Heart right ventricle (tissue), 16 donors: ENCODE data around the gene RAB11FIP5. TPM values are rescaled to one million over a fixed set of nuclear protein-coding genes. Genes with fewer than 3 reads are reported as not detected.

ENCODE experiments used
- ATAC-seq, 8 donors: fragments of 200-7000 bp; cut with Tn5 transposase; one replicate each; pipeline ENCODE4 v1.9.1; 2020; ENCODE audit warnings: mild to moderate bottlenecking in 8 of 8, moderate library complexity in 8 of 8, moderate number of reproducible peaks in 1 of 8
- DNase-seq, 2 donors: peaks; one replicate each; pipeline ENCODE4 v3.0.0-alpha.2; 2020
- H3K27ac ChIP-seq, 10 donors: fragments of 200-600 bp; sonication (generic) in 2 of 10; one replicate each; pipeline versions ENCODE4 v1.5.0 to v1.8.0; 2020 to 2022; ENCODE audit warnings: mild to moderate bottlenecking in 3 of 10
- H3K27me3 ChIP-seq, 7 donors: fragments of 200-600 bp; one replicate each; pipeline ENCODE4 v1.8.0; 2021 to 2022; ENCODE audit warnings: mild to moderate bottlenecking in 2 of 7
- H3K36me3 ChIP-seq, 9 donors: fragments of 200-600 bp; sonication (generic) in 1 of 9; one replicate each; pipeline versions ENCODE4 v1.5.0 to v1.8.0; 2020 to 2022; ENCODE audit warnings: mild to moderate bottlenecking in 2 of 9
- H3K4me1 ChIP-seq, 9 donors: fragments of 200-600 bp; sonication (generic) in 1 of 9; one replicate each; pipeline versions ENCODE4 v1.5.0 to v1.8.0; 2020 to 2022; ENCODE audit warnings: mild to moderate bottlenecking in 4 of 9
- H3K4me3 ChIP-seq, 10 donors: fragments of 200-600 bp; sonication (generic) in 2 of 10; one replicate each; pipeline versions ENCODE4 v1.5.0 to v1.8.0; 2020 to 2022; ENCODE audit warnings: mild to moderate bottlenecking in 7 of 10, moderate library complexity in 2 of 10
- H3K9me3 ChIP-seq, 11 donors: fragments of 200-600 bp in 10 of 11; sonication (generic) in 2 of 11; one replicate each; pipeline versions ENCODE4 v1.5.0 to v1.8.0; 2013 to 2022; ENCODE audit warnings: mild to moderate bottlenecking in 2 of 11, control low read depth in 1 of 11, moderate library complexity in 1 of 11
- CTCF ChIP-seq, 9 donors: fragments of 200-600 bp; sonication (generic) in 2 of 9; IDR thresholded peaks; one replicate each; pipeline versions ENCODE4 v1.5.0 to v1.8.0; 2021 to 2022; ENCODE audit warnings: antibody characterized with exemption in 9 of 9, mild to moderate bottlenecking in 5 of 9, moderate library complexity in 1 of 9
- WGBS, 2 donors: extraction: QIAGEN DNeasy Blood & Tissue Kit; methylation state at CpG; one replicate each; pipeline ENCODE4 v1.1.7; 2013; ENCODE audit warnings: inconsistent platforms in 1 of 2; 5-methylcytosine and 5-hydroxymethylcytosine counted together
- intact Hi-C, 10 donors: fragments of 100-400 bp; cut with DNase I; formaldehyde crosslinking; loops; one replicate each; pipeline versions ENCODE4 v1.11.1 to v1.14.2; 2022
- polyA plus RNA-seq, 2 donors: library from polyadenylated mRNA; stranded (reverse); fragments of 200-250 nt; gene quantifications; one replicate each; pipeline ENCODE4 v1.2.3, GENCODE V29; 2013
- total RNA-seq, 10 donors: library from RNA; stranded (reverse); fragmentation: NEBNext Ultra II Directional in 3 of 10; extraction: Animal tissue kit (Norgen Biotek cat#: 25700) in 3 of 10; gene quantifications; one replicate each; pipeline versions ENCODE4 v1.2.1 to v1.2.4, GENCODE V29; 2021 to 2023
- donor health status: Arrhythmogenic right ventricular cardiomyopathy.
- donor health status: ischemic (EF 13 %, LVEDD 7.1; RV severe dilation, severe dysfunction).
- donor health status: healthy with polysubstance abuse.
- donor health status: DM: no; HTN: yes; CAD: no.
- donor health status: DM: no; HTN: no; CAD: no.
- donor health status: ischemic (EF 25% LVEDD 6.9; RV normal size, moderate dysfunction).
- donor health status: ischemic (EF 25% LVEDD 5.7; RV mildly dilated, moderate dysfunction).
- donor health status: healthy.
- donor health status: DM: yes; HTN: yes; CAD: no.
- donor health status: Ischemic cardiomyopathy.
- donor health status: ischemic (EF 35%, LVEDD 5.7; RV mildly dilated, moderate dysfunction).
- donor health status: nonischemic (EF 11% LVEDD 7.7; RV severe dilation, severe dysfunction).
- donor health status: DM: yes; HTN: yes; CAD: no.
- donor health status: PGD.
- donor health status: ischemic (EF 29% LVEDD 5.4; RV normal size, mild dysfunction).
- donor health status: nonischemic (EF 23%, LVEDD 6.1; RV moderate dilation, normal function).

The RAB11FIP5 gene
- total and polyA plus RNA-seq, 12 donors, result 6.8 to 30.4 (median 22.3) TPM

- no peak for TF ChIP-seq CTCF (IDR thresholded peaks at IDR 0.05)
- no peaks in the 10 kb centered on the region for H3K36me3 ChIP-seq
- H3K4me3 ChIP-seq, result no peak overlapping the region
- no peak for ATAC-seq
- H3K9me3 ChIP-seq, result no peaks in the 10 kb centered on the region
- H3K4me1 ChIP-seq, result peaks cover 0 to 9% (median 6%) of the 10 kb centered on the region in 9 donors
- 79 to 87% methylated on average over 1 of the region's 1 CpG for WGBS, 2 donors
- peaks cover 0 to 5% (median 0%) of the 10 kb centered on the region in 7 donors for H3K27me3 ChIP-seq
- no peak overlapping the region for H3K27ac ChIP-seq
- intact Hi-C loops, result no loop called here
- no peak for DNase-seq
Observed at GRCh38 chr2:73117441-73117840, 4.7 kb upstream of the RAB11FIP5 start.

DNA sequence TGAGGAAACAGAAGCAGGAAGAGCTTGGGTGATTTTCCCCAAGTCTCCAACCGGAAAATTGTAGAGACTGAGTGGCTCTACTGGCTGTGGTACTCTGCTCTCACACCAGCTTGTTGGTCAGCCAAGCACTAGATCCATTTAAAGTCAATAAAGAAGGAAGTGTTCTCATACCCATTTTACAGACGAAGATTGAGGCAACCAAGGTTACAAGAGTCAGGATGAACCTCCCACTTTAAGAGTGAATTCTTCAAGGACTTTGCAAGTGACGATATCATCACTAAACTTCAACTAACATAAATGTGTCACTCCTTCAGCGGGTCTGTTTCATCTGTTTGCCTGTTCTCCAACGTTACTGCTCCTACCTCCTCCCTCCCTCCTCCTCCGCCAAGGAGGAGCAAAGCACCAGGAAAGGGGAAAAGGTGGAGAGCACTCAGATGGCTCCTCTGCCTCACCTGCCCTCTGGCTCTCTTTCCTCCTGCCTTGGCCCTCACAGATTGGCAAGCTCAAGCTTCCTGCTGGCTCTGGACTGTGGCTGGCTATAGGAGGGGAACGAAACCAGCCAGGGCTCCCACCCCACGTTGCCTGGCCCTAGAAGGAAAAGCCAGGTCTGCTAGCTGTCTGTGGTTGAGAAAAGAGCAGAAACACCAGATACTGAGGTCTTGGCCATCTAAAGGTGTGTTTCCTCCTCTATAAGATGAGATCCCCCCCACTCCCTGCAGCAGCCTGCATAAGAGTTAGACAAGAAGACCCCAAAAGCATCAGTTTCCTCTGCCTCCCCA, 3.6 kb upstream of the RAB11FIP5 start:
- no peak for TF ChIP-seq CTCF (IDR thresholded peaks at IDR 0.05)
- intact Hi-C loops, result no loop called here
- 71 to 76% methylated on average over 8 of the region's 8 CpGs for WGBS, 2 donors
- Histone ChIP-seq H3K27ac (no peak overlapping the region), H3K4me1 (peaks cover 0 to 18% (median 11%) of the 10 kb centered on the region in 9 donors), H3K36me3 (no peaks in the 10 kb centered on the region), H3K4me3 (no peak overlapping the region), H3K27me3 (peaks cover 0 to 13% (median 0%) of the 10 kb centered on the region in 7 donors), H3K9me3 (no peaks in the 10 kb centered on the region)
- DNase-seq (no peak), ATAC-seq (no peak)

DNA sequence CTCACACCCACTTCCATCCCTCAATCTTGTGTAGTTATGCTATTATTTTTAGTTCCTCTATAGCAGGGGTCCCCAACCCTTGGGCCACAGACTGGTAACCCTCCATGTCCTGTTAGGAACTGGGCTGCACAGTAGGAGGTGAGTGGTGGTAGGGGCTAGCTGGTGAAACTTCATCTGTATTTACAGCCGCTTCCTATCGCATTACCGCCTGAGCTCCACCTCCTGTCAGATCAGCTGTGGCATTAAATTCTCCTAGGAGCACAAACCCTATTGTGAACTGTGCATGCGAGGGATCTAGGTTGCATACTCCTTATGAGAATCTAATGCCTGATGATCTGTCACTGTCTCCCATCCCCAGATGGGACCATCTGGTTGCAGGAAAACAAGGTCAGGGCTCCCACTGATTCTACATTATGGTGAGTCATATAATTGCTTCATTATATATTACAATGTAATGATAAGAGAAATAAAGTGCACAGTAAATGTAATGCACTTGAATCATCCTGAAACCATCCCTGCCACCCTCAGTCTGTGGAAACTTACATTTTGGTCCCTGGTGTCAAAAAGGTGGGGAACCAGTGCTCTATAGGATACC, 1.6 kb upstream of the RAB11FIP5 start:
- DNase-seq (no peak), ATAC-seq (no peak)
- intact Hi-C loops, result loop anchor here in 1 of 10 donors (5.0 kb wide), 1 partner anchor 42 kb away; the partner anchor contains the start of gene SFXN5
- Histone ChIP-seq H3K4me1 (peaks cover 17 to 38% (median 31%) of the 10 kb centered on the region in 9 donors), H3K36me3 (no peaks in the 10 kb centered on the region), H3K9me3 (no peaks in the 10 kb centered on the region), H3K4me3 (no peak overlapping the region), H3K27ac (peak overlapping the region in 2 of 10 donors; percentile 78 to 82), H3K27me3 (peaks cover 0 to 23% (median 0%) of the 10 kb centered on the region in 7 donors)
- 89 to 90% methylated on average over 4 of the region's 4 CpGs for WGBS, 2 donors
- TF ChIP-seq CTCF (IDR thresholded peaks at IDR 0.05), result no peak

GRCh38 chr2:73112026-73112912, 479 bp downstream of the RAB11FIP5 start:
- peak in 1 of 9 donors; percentile 10 for TF ChIP-seq CTCF (IDR thresholded peaks at IDR 0.05)
- Histone ChIP-seq H3K9me3 (no peaks in the 10 kb centered on the region), H3K27me3 (peaks cover 0 to 23% (median 0%) of the 10 kb centered on the region in 7 donors), H3K4me3 (peak overlapping the region; percentile 68 to 99 (median 88)), H3K4me1 (peaks cover 19 to 56% (median 45%) of the 10 kb centered on the region in 9 donors), H3K36me3 (no peaks in the 10 kb centered on the region), H3K27ac (peak overlapping the region in 9 of 10 donors; percentile 51 to 89 (median 83))
- intact Hi-C loops, result loop anchor here in 1 of 10 donors (5.0 kb wide), 1 partner anchor 40 kb away; the partner anchor contains the start of gene SFXN5
- peak; percentile 28 to 64 (median 43) for ATAC-seq
- 2 to 3% methylated on average over 85 to 88 of the region's 88 CpGs for WGBS, 2 donors
- no peak for DNase-seq
